Parathyroid adenoma (tissue), 2 donors: Measurements from ENCODE around the gene CABP7.

ENCODE experiments used
- H2AFZ ChIP-seq: fragments of 300-600 bp; sonication (generic); one replicate; pipeline ENCODE4 v1.7.0; 2017; ENCODE audit warnings: antibody characterized with exemption, mild to moderate bottlenecking
- H3K27ac ChIP-seq: fragments of 300-600 bp; sonication (generic); one replicate; pipeline ENCODE4 v1.7.0; 2017
- H3K27me3 ChIP-seq: fragments of 300-600 bp; sonication (generic); one replicate; pipeline ENCODE4 v1.7.0; 2017; ENCODE audit warnings: low read length; ENCODE audit not compliant: control insufficient read depth, insufficient read depth
- H3K36me3 ChIP-seq: fragments of 300-600 bp; sonication (generic); one replicate; pipeline ENCODE4 v1.7.0; 2017; ENCODE audit warnings: low read length; ENCODE audit not compliant: control insufficient read depth, insufficient read depth
- H3K4me1 ChIP-seq: fragments of 300-600 bp; sonication (generic); one replicate; pipeline ENCODE4 v1.7.0; 2017; ENCODE audit warnings: control low read depth
- H3K4me2 ChIP-seq: fragments of 300-600 bp; sonication (generic); one replicate; pipeline ENCODE4 v1.7.0; 2017; ENCODE audit warnings: low read length
- H3K4me3 ChIP-seq: fragments of 300-600 bp; sonication (generic); one replicate; pipeline ENCODE4 v1.7.0; 2017; ENCODE audit warnings: low read depth, low read length
- H3K79me2 ChIP-seq: fragments of 300-600 bp; sonication (generic); one replicate; pipeline ENCODE4 v1.7.0; 2017; ENCODE audit warnings: control low read depth
- H3K9ac ChIP-seq: fragments of 300-600 bp; sonication (generic); one replicate; pipeline ENCODE4 v1.7.0; 2017; ENCODE audit warnings: mild to moderate bottlenecking
- H3K9me3 ChIP-seq: fragments of 300-600 bp; sonication (generic); one replicate; pipeline ENCODE4 v1.7.0; 2017; ENCODE audit warnings: low read length; ENCODE audit not compliant: control insufficient read depth
- CTCF ChIP-seq: fragments of 300-600 bp; sonication (generic); IDR thresholded peaks from one replicate; pipeline ENCODE4 v1.7.0; 2017; ENCODE audit warnings: antibody characterized with exemption, mild to moderate bottlenecking
- donor health status: primary hyperparathyroidism.

CABP7 gene

GRCh38 chr22:29710193-29710592, 9.6 kb upstream of the CABP7 start:
- H3K9me3 ChIP-seq: no peaks in the 10 kb centered on the region
- peak overlapping the region; percentile 65 for H3K27ac ChIP-seq
- H3K36me3 ChIP-seq: no peaks in the 10 kb centered on the region
- peaks cover 7% of the 10 kb centered on the region for H3K4me1 ChIP-seq
- H3K4me3 ChIP-seq: no peak overlapping the region
- no peak for TF ChIP-seq CTCF
- no peak overlapping the region for H2AFZ ChIP-seq
- no peak overlapping the region for H3K4me2 ChIP-seq
- no peak overlapping the region for H3K9ac ChIP-seq
- H3K79me2 ChIP-seq: no peaks in the 10 kb centered on the region
- H3K27me3 ChIP-seq: no peaks in the 10 kb centered on the region

GRCh38 chr22:29710922-29711593, 8.7 kb upstream of the CABP7 start:
- TF ChIP-seq CTCF: no peak
- Histone ChIP-seq H3K27ac (peak overlapping the region; percentile 65), H3K79me2 (no peaks in the 10 kb centered on the region), H3K4me1 (peaks cover 7% of the 10 kb centered on the region), H3K36me3 (no peaks in the 10 kb centered on the region), H3K4me2 (peak overlapping the region; percentile 38), H3K27me3 (no peaks in the 10 kb centered on the region), H2AFZ (peak overlapping the region; percentile 57), H3K9ac (no peak overlapping the region), H3K9me3 (no peaks in the 10 kb centered on the region), H3K4me3 (no peak overlapping the region)

GRCh38 chr22:29712119-29712518, 7.7 kb upstream of the CABP7 start:
- H3K4me1 ChIP-seq: peaks cover 7% of the 10 kb centered on the region
- no peak overlapping the region for H3K4me2 ChIP-seq
- no peaks in the 10 kb centered on the region for H3K79me2 ChIP-seq
- no peak overlapping the region for H3K4me3 ChIP-seq
- H3K36me3 ChIP-seq: no peaks in the 10 kb centered on the region
- H3K9ac ChIP-seq: no peak overlapping the region
- H3K27ac ChIP-seq: no peak overlapping the region
- H2AFZ ChIP-seq: no peak overlapping the region
- no peaks in the 10 kb centered on the region for H3K27me3 ChIP-seq
- TF ChIP-seq CTCF: no peak
- H3K9me3 ChIP-seq: no peaks in the 10 kb centered on the region

DNA sequence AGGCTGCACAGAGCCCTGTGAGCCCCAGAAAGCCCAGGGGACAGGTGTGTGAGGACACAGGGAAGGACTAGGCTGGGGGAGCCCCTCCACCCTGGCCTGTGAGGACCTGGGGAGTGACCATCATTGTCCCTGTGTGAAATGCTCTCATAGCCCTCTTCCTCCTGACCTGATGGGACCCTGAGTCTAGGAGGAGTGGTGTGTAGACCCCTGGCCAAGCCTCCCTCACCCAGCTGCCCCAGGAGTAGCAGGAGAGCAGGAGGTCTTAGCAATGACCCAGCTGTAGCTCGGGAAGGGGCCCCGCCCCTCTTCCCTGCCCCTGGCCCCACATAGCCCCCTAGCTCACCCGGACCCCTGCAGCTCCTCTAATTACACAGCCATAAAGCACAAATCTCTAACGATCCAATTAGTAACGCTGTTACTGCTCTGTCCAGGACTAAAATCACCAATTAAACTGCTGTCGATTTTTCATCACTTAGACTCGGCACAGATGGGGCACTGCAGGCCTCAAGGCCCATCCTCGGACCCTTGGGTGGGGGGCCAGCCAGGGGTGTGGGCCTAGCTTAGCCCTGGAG, 6.6 kb upstream of the CABP7 start:
- TF ChIP-seq CTCF: no peak
- Histone ChIP-seq H3K9ac (no peak overlapping the region), H2AFZ (no peak overlapping the region), H3K27me3 (no peaks in the 10 kb centered on the region), H3K27ac (no peak overlapping the region), H3K79me2 (no peaks in the 10 kb centered on the region), H3K4me3 (no peak overlapping the region), H3K9me3 (no peaks in the 10 kb centered on the region), H3K4me2 (no peak overlapping the region), H3K36me3 (no peaks in the 10 kb centered on the region), H3K4me1 (peaks cover 7% of the 10 kb centered on the region)

- H3K4me2 ChIP-seq: no peak overlapping the region
- H3K27me3 ChIP-seq: no peaks in the 10 kb centered on the region
- H3K9ac ChIP-seq: no peak overlapping the region
- no peaks in the 10 kb centered on the region for H3K79me2 ChIP-seq
- H3K4me1 ChIP-seq: peaks cover 7% of the 10 kb centered on the region
- H3K27ac ChIP-seq: no peak overlapping the region
- no peak for TF ChIP-seq CTCF
- no peak overlapping the region for H2AFZ ChIP-seq
- H3K36me3 ChIP-seq: no peaks in the 10 kb centered on the region
- H3K4me3 ChIP-seq: no peak overlapping the region
- H3K9me3 ChIP-seq: no peaks in the 10 kb centered on the region
Observed at GRCh38 chr22:29715240-29715639, 4.6 kb upstream of the CABP7 start.
